ENCODE data around the gene PTPN1. TPM values are rescaled to one million over a fixed set of nuclear protein-coding genes. Genes with fewer than 3 reads are reported as not detected.

PTPN1 gene
- polyA plus RNA-seq, 2 donors = 17.7 to 18.0 TPM

- Histone ChIP-seq H3K4me3 (ENCODE audit: low read depth in 1 of 2, low read length in 2 of 2) (no peak overlapping the region), H3K4me1 (ENCODE audit: control insufficient read depth in 2 of 2, insufficient read depth in 2 of 2, low read length in 1 of 2) (peaks cover 0 to 6% of the 10 kb centered on the region in 2 donors), H3K9me3 (ENCODE audit: control insufficient read depth in 2 of 2, insufficient read depth in 1 of 2, low read depth in 1 of 2, low read length in 1 of 2) (no peaks in the 10 kb centered on the region), H3K36me3 (ENCODE audit: control insufficient read depth in 2 of 2, insufficient read depth in 2 of 2, low read length in 1 of 2) (no peaks in the 10 kb centered on the region), H3K27me3 (ENCODE audit: control insufficient read depth in 1 of 2, insufficient read depth in 2 of 2, low read length in 2 of 2) (no peaks in the 10 kb centered on the region), H3K27ac (ENCODE audit: low read depth in 2 of 2, low read length in 1 of 2) (peak overlapping the region in 1 of 2 donors; percentile 10)
- 46 to 48% methylated on average over 22 of the region's 22 CpGs for WGBS, 2 donors
These were observed 31.8 kb upstream of the PTPN1 start for GRCh38 chr20:50478162-50478990.

GRCh38 chr20:50481741-50482140 lies 28.4 kb upstream of the PTPN1 start:
- 58 to 66% methylated on average over 3 of the region's 3 CpGs for WGBS, 2 donors

GRCh38 chr20:50482396-50482981 lies 27.7 kb upstream of the PTPN1 start:
- H3K4me3 ChIP-seq (ENCODE audit: low read depth in 1 of 2, low read length in 2 of 2) = no peak overlapping the region
- H3K36me3 ChIP-seq (ENCODE audit: control insufficient read depth in 2 of 2, insufficient read depth in 2 of 2, low read length in 1 of 2) = no peaks in the 10 kb centered on the region
- 85 to 91% methylated on average over 4 of the region's 4 CpGs for WGBS, 2 donors
- peaks cover 0 to 6% of the 10 kb centered on the region in 2 donors for H3K4me1 ChIP-seq (ENCODE audit: control insufficient read depth in 2 of 2, insufficient read depth in 2 of 2, low read length in 1 of 2)
- no peaks in the 10 kb centered on the region for H3K9me3 ChIP-seq (ENCODE audit: control insufficient read depth in 2 of 2, insufficient read depth in 1 of 2, low read depth in 1 of 2, low read length in 1 of 2)
- no peaks in the 10 kb centered on the region for H3K27me3 ChIP-seq (ENCODE audit: control insufficient read depth in 1 of 2, insufficient read depth in 2 of 2, low read length in 2 of 2)
- no peak overlapping the region for H3K27ac ChIP-seq (ENCODE audit: low read depth in 2 of 2, low read length in 1 of 2)

More at GRCh38 chr20:50481741-50482140, 28.4 kb upstream of the PTPN1 start:
- Histone ChIP-seq H3K4me3 (ENCODE audit: low read depth in 1 of 2, low read length in 2 of 2) (no peak overlapping the region), H3K27me3 (ENCODE audit: control insufficient read depth in 1 of 2, insufficient read depth in 2 of 2, low read length in 2 of 2) (no peaks in the 10 kb centered on the region), H3K27ac (ENCODE audit: low read depth in 2 of 2, low read length in 1 of 2) (no peak overlapping the region), H3K36me3 (ENCODE audit: control insufficient read depth in 2 of 2, insufficient read depth in 2 of 2, low read length in 1 of 2) (no peaks in the 10 kb centered on the region), H3K9me3 (ENCODE audit: control insufficient read depth in 2 of 2, insufficient read depth in 1 of 2, low read depth in 1 of 2, low read length in 1 of 2) (no peaks in the 10 kb centered on the region), H3K4me1 (ENCODE audit: control insufficient read depth in 2 of 2, insufficient read depth in 2 of 2, low read length in 1 of 2) (peaks cover 0 to 6% of the 10 kb centered on the region in 2 donors)

GRCh38 chr20:50484271-50484976 lies 25.8 kb upstream of the PTPN1 start:
- no peaks in the 10 kb centered on the region for H3K36me3 ChIP-seq (ENCODE audit: control insufficient read depth in 2 of 2, insufficient read depth in 2 of 2, low read length in 1 of 2)
- no peaks in the 10 kb centered on the region for H3K9me3 ChIP-seq (ENCODE audit: control insufficient read depth in 2 of 2, insufficient read depth in 1 of 2, low read depth in 1 of 2, low read length in 1 of 2)
- H3K27me3 ChIP-seq (ENCODE audit: control insufficient read depth in 1 of 2, insufficient read depth in 2 of 2, low read length in 2 of 2) = no peaks in the 10 kb centered on the region
- H3K27ac ChIP-seq (ENCODE audit: low read depth in 2 of 2, low read length in 1 of 2) = peak overlapping the region; percentile 68 to 85
- H3K4me3 ChIP-seq (ENCODE audit: low read depth in 1 of 2, low read length in 2 of 2) = peak overlapping the region in 1 of 2 donors; percentile 57
- WGBS, 2 donors = 55 to 66% methylated on average over 6 of the region's 6 CpGs
- H3K4me1 ChIP-seq (ENCODE audit: control insufficient read depth in 2 of 2, insufficient read depth in 2 of 2, low read length in 1 of 2) = no peaks in the 10 kb centered on the region

GRCh38 chr20:50487397-50487796 lies 22.8 kb upstream of the PTPN1 start:
- 74 to 78% methylated on average over 4 of the region's 4 CpGs for WGBS, 2 donors
- no peak overlapping the region for H3K4me3 ChIP-seq (ENCODE audit: low read depth in 1 of 2, low read length in 2 of 2)
- H3K27ac ChIP-seq (ENCODE audit: low read depth in 2 of 2, low read length in 1 of 2) = no peak overlapping the region
- peaks cover 0 to 2% of the 10 kb centered on the region in 2 donors for H3K4me1 ChIP-seq (ENCODE audit: control insufficient read depth in 2 of 2, insufficient read depth in 2 of 2, low read length in 1 of 2)
- no peaks in the 10 kb centered on the region for H3K27me3 ChIP-seq (ENCODE audit: control insufficient read depth in 1 of 2, insufficient read depth in 2 of 2, low read length in 2 of 2)
- no peaks in the 10 kb centered on the region for H3K9me3 ChIP-seq (ENCODE audit: control insufficient read depth in 2 of 2, insufficient read depth in 1 of 2, low read depth in 1 of 2, low read length in 1 of 2)
- no peaks in the 10 kb centered on the region for H3K36me3 ChIP-seq (ENCODE audit: control insufficient read depth in 2 of 2, insufficient read depth in 2 of 2, low read length in 1 of 2)

- Histone ChIP-seq H3K9me3 (ENCODE audit: control insufficient read depth in 2 of 2, insufficient read depth in 1 of 2, low read depth in 1 of 2, low read length in 1 of 2) (no peaks in the 10 kb centered on the region), H3K27ac (ENCODE audit: low read depth in 2 of 2, low read length in 1 of 2) (no peak overlapping the region), H3K4me1 (ENCODE audit: control insufficient read depth in 2 of 2, insufficient read depth in 2 of 2, low read length in 1 of 2) (peaks cover 0 to 2% of the 10 kb centered on the region in 2 donors), H3K36me3 (ENCODE audit: control insufficient read depth in 2 of 2, insufficient read depth in 2 of 2, low read length in 1 of 2) (no peaks in the 10 kb centered on the region), H3K27me3 (ENCODE audit: control insufficient read depth in 1 of 2, insufficient read depth in 2 of 2, low read length in 2 of 2) (no peaks in the 10 kb centered on the region), H3K4me3 (ENCODE audit: low read depth in 1 of 2, low read length in 2 of 2) (no peak overlapping the region)
- 74 to 83% methylated on average over 10 of the region's 10 CpGs for WGBS, 2 donors
These were observed 21.9 kb upstream of the PTPN1 start for GRCh38 chr20:50488236-50488806.

GRCh38 chr20:50491168-50491567 lies 19.0 kb upstream of the PTPN1 start:
- Histone ChIP-seq H3K4me1 (ENCODE audit: control insufficient read depth in 2 of 2, insufficient read depth in 2 of 2, low read length in 1 of 2) (peaks cover 0 to 2% of the 10 kb centered on the region in 2 donors), H3K27me3 (ENCODE audit: control insufficient read depth in 1 of 2, insufficient read depth in 2 of 2, low read length in 2 of 2) (no peaks in the 10 kb centered on the region), H3K4me3 (ENCODE audit: low read depth in 1 of 2, low read length in 2 of 2) (no peak overlapping the region), H3K36me3 (ENCODE audit: control insufficient read depth in 2 of 2, insufficient read depth in 2 of 2, low read length in 1 of 2) (no peaks in the 10 kb centered on the region), H3K9me3 (ENCODE audit: control insufficient read depth in 2 of 2, insufficient read depth in 1 of 2, low read depth in 1 of 2, low read length in 1 of 2) (no peaks in the 10 kb centered on the region), H3K27ac (ENCODE audit: low read depth in 2 of 2, low read length in 1 of 2) (no peak overlapping the region)
- whole genome bisulfite sequencing, 2 donors = 55 to 82% methylated on average over 1 of the region's 1 CpG

GRCh38 chr20:50491926-50492634 lies 18.1 kb upstream of the PTPN1 start:
- Histone ChIP-seq H3K9me3 (ENCODE audit: control insufficient read depth in 2 of 2, insufficient read depth in 1 of 2, low read depth in 1 of 2, low read length in 1 of 2) (no peaks in the 10 kb centered on the region), H3K27ac (ENCODE audit: low read depth in 2 of 2, low read length in 1 of 2) (peak overlapping the region; percentile 57 to 88), H3K4me3 (ENCODE audit: low read depth in 1 of 2, low read length in 2 of 2) (no peak overlapping the region), H3K4me1 (ENCODE audit: control insufficient read depth in 2 of 2, insufficient read depth in 2 of 2, low read length in 1 of 2) (peaks cover 0 to 2% of the 10 kb centered on the region in 2 donors), H3K36me3 (ENCODE audit: control insufficient read depth in 2 of 2, insufficient read depth in 2 of 2, low read length in 1 of 2) (no peaks in the 10 kb centered on the region), H3K27me3 (ENCODE audit: control insufficient read depth in 1 of 2, insufficient read depth in 2 of 2, low read length in 2 of 2) (no peaks in the 10 kb centered on the region)
- WGBS, 2 donors = 48 to 57% methylated on average over 8 of the region's 8 CpGs

- 69 to 71% methylated on average over 5 of the region's 5 CpGs for WGBS, 2 donors
- Histone ChIP-seq H3K27ac (ENCODE audit: low read depth in 2 of 2, low read length in 1 of 2) (peak overlapping the region in 1 of 2 donors; percentile 65), H3K27me3 (ENCODE audit: control insufficient read depth in 1 of 2, insufficient read depth in 2 of 2, low read length in 2 of 2) (no peaks in the 10 kb centered on the region), H3K4me1 (ENCODE audit: control insufficient read depth in 2 of 2, insufficient read depth in 2 of 2, low read length in 1 of 2) (peaks cover 0 to 2% of the 10 kb centered on the region in 2 donors), H3K9me3 (ENCODE audit: control insufficient read depth in 2 of 2, insufficient read depth in 1 of 2, low read depth in 1 of 2, low read length in 1 of 2) (no peaks in the 10 kb centered on the region), H3K36me3 (ENCODE audit: control insufficient read depth in 2 of 2, insufficient read depth in 2 of 2, low read length in 1 of 2) (no peaks in the 10 kb centered on the region), H3K4me3 (ENCODE audit: low read depth in 1 of 2, low read length in 2 of 2) (no peak overlapping the region)
These were observed 16.3 kb upstream of the PTPN1 start for GRCh38 chr20:50493881-50494253.
